HG03025 (cell line): ENCODE measurements around the gene CYTH3.
"Not testable (repeated sequence)": the region's sequence is repeated elsewhere in the genome, so short reads cannot be mapped to it uniquely, and the experiment has no call there.

Experiments
- ATAC-seq: cut with Tn5 transposase; IDR thresholded peaks from one replicate; pipeline ENCODE4 v1.9.1; 2021; ENCODE audit warnings: mild to moderate bottlenecking, moderate library complexity; ENCODE audit not compliant: unreplicated experiment, low FRiP score

Gene CYTH3

DNA sequence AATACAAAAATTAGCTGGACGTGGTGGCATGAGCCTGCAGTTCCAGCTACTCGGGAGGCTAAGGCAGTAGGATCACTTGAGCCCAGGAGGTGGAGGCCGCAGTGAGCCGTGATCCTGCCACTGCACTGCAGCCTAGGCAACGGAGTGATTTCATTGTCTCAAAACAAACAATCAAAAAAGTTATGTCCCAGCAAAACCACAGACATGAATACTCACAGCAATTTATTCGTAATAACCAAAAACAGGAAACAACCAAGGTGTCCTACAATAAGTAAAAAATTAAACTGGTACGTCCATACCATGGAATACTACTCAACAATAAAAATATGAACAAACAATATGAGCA lies 11.6 kb upstream of the CYTH3 start:
- ATAC-seq, result no peak

DNA sequence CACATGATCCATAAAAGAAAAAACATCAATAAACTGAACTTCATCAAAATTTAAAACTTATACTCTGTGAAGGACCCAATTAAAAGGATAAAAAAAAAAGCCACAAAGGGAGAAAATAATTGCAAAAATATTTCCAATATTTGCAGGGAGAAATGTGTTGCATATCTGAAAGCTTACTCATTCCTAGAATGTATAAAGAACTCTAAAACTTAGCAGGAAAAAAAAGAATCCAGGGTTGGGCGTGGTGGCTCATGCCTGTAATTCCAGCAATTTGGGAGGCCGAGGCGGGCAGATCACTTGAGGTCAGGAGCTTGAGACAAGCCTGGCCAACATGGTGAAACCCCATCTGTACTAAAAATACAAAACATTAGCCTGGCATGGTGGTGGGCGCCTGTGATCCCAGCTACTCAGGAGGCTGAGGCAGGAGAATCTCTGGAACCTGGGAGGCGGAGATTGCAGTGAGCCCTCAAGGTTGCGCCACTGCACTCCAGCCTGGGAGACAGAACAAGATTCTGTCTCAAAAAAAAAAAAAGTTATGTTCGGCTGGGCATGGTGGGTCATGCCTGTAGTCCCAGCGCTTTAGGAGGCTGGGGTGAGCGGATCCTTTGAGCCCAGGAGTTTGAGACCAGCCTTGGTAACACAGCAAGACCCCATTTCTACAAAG lies 11.1 kb upstream of the CYTH3 start:
- ATAC-seq, result not testable (repeated sequence)

DNA sequence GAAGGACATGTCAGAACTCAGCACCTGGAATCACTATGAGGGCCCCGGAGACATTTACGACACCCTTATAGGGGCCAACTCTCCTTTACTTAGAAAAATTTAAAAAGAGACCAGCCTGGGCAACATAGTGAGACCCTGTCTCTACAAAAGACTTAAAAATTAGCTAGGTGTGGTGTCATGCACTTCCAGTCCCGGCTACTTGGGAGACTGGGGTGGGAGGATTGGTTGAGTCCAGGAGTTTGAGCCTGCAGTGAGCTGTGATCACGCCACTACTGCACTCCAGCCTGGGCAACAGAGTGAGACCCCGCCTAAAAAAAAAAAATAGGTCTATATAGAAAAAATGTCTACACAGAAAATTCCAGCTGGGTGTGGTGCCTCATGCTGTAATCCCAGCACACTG lies 7.5 kb upstream of the CYTH3 start:
- ATAC-seq, result no peak

DNA sequence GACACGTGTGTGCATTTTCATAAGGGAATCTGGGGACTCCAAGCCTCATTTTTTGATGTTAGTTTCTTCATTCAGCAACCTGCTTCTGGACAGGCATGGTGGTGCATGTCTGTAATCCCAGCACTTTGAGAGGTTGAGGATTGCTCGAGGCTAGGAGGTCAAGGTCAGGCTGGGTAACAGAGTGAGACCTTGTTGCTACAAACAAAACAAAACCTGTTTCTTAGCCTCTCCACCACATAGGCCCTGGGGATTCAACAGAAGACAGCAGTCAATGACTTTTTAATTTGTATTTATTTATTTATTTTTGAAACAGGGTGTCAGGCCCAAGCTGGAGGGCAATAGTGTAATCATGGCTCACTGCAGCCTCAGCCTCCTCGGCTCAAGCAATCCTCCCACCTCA lies 6.9 kb upstream of the CYTH3 start:
- ATAC-seq, result no peak

DNA sequence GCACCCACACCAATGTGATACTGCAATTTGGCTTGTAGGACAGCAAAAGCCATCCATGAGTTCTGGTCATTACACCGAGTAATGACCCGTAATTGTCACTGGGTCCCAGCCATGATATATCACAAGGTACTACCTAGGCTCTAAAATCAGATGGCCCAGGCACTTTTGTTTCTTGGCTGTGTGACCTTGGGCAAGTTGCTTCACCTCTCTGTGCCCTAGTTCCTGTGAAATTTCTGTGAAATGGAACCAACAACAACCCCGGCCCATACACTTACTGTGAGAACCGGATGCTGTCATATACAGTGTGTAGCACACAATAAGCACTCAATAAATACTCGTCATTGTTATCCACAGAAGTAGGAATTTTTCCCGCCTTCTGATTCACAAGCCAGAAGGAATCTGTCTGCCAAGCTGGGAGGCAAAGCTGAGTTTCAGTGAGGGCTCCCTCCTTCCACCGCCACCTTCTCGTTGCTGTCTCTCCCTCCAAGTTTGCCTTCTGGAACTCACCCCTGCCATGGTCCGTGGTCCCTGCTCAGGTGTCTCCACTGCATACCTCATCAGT lies 6.4 kb upstream of the CYTH3 start:
- ATAC-seq, result no peak

DNA sequence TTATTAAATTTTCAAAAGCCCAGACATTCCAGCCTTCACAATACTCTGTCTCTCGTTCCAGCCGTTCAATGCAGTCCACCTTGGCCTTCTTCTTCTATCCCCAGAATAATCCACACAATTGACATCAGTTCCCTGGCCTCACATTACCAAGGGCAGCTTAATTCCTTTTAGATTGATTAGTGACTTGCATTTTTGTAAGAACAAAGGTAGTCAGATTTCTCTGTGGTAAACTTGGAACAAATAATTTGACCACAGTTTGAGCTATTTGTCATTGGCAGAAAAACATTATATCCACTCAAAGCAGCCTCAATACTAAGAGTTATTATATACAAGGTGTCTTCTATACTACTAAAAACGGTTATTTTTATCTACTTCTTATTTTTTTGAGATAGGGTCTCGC lies 5.1 kb upstream of the CYTH3 start:
- no peak for ATAC-seq

DNA sequence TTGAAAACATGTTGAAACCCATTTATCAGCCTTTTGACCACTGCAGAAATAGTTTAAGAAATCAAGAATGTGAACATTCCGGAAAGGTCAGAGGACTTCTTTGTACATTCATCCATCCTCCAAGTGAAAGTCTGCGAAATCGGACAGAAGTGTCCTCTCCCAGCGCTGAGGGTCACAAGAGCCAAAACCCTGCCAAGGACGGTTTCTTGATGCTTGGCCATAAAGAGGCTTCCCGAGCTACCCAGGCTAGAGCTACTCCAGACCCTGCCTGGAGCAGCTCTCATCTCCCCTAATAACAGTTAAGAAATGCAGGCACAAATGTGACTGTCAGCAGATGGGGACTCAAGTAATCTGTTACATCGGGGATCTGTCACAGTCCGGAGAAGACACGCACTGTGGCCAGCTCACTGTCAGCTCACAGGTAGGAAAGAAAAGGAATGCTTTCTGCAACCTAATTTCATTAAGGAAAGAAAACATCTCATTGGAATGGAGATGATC lies 4.5 kb upstream of the CYTH3 start:
- no peak for ATAC-seq

DNA sequence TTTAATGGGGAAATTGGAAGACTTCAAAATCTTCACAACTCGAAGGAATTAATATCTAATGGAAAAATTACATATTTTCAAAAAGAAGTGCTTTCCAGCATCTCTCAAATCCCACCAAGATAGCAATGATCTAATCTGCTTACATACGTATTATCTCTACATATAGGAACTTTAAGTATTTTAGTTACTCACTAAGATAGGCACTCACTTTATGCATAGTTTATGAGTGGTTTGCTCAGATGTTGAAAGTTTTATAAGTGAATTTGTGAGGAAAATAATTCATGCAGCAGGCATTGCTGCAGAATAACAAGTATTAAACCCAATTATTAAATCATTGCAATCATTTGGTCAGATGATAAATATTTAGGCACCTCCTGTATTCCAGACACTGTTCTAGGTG lies 2.3 kb upstream of the CYTH3 start:
- ATAC-seq, result no peak

DNA sequence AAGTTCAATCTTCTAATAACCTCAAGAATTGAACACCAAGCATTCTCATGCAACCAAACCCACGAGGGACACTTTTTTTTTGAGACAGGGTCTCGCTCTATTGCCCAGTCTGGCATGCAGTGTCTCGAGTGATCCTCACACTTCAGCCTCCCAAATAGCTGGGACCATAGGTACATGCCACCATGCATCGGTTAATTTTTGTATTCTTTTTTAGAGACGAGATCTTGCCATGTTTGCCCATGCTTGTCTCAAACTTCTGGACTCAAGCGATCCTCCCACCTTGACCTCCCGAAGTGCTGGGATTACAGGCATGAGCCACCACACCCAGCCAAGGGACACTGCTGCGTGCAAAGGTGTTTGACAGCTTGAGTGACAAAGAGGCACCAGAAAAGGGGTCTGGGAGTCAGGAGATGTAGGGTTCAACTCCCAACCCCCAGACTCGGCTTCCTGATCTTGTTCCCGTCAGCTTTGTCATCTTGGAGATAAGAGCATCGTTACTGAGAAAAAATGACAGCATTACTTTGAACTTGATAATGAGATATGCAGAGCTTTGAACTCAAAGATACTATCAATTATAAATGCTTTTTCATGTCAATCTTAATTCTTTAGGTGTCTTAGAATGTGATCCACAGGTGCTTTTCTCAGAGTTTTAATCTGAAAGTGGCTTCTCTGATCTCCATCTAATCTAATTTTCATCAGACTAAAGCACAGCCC lies 1.6 kb upstream of the CYTH3 start:
- ATAC-seq, result no peak

DNA sequence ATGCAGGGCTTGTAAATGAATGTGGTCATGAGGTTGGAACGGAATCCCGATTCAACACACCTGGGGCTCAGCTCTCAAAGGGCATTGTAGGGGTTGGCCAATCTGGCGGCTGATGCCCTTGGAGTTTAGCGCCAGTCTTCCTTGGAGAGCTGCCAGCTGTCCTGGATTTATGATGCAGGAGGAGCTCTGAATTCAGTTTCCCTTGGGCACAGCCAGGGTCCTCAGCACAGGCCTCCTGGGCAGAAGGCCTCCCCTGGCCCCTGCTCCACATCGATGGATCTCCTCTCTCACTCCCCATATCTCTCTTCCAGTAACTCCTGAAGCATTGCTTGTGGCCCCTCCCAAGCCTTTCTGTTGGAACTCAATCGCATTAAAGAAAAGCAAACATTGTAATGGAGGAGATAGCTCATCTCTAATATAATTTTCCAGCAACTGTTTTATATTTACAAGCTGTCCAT lies 985 bp upstream of the CYTH3 start:
- ATAC-seq, result no peak

DNA sequence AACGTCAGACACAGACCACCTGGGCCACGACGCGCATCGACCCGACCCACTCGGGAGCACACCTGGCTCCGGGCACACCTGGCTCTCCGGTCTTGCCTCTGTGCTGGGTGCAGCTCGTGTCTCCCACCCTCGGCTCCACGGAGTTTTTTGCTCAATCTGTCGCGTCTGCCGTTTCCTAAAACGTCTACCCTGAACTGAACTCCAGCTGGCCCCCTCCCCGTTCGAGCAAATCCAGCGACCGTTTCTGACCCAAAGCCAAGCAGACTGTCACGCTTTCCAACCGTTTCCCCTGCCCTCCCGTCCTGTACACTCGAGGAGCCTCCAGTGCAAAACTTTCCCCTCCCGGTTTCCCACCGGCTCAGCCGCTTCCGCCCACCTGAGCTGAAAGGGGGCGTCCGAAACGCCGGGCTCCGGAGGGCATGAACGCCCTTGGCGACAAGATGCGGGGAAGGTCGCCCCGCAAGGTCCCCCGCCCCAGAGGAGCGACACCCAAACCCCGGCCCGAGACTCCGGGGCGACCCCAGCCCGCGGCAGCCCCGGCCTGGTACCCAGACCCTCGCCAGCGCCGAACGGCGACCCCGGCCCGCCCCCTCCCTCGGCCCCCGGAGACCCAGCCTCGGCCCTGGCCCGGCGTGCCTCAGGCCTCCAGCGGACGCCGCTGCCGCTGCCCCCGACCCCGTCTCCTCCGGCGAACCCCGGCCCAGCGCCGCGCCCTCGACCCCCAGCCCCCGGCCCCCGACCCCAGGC lies 557 bp downstream of the CYTH3 start:
- ATAC-seq, result peak; percentile 26

DNA sequence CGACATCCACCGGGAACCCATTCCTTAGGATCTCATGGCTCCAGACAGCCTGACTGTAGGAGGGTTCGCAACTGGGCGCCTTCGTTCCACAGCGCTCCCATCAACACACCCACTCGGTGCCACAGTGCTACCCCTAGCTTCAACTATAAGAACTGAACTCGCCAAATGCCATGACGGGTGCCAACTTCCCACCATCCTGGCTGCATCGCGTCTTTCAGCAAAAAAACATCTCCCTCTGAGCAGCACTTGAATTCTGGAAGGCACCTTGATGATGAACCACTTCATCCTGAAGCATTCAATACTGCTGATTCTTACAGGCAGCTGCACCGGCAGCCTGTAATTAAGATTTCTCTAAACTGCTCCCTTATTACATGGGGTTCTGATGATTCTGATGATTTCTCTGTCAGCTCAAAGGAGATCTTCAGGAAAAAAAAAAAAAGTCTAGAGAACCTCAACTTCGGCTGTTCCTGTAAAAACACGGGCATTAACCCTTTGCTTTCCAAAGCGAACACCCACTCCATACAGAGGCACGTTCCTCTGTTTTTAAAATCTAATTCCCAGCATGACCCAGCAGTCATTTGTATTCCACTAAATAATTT lies 1.3 kb downstream of the CYTH3 start:
- no peak for ATAC-seq

DNA sequence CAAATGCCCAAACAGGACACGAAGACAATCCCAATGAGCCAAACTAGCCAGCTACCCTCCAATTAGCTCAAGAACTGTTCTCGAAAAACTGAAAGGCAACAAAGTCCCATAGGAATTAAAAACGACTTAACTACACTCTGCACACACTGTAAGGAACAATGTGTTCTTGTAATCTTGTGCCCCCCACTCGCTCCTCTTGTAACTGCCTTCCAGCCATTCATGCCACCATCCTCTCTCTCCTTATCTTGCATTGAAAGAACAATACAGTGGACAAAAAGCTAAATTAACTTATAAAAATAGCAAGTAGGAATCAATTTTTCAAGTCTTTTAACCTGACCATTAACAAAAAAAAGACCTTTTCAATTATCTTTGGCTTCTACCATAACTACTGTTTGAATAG lies 2.9 kb downstream of the CYTH3 start:
- ATAC-seq, result no peak

DNA sequence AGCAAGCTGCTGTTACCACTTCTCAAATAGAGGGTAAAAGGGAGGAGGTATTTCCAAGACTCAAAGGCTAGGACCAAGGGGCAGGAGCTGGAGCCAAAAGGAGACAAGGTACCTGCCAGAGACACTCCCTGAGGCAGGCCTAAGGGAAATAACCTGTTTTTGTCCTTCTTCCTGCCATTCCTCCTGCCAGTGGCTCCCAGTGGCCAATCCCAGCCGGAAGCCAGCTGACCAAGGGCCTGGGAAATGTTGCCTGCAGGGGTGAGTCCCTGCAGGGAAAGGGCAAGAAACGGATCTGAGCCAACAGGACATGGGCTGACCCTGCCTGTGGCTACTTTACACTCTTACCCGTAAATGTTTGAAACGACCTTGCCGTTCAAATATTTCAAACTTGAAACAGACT lies 3.5 kb downstream of the CYTH3 start:
- no peak for ATAC-seq

DNA sequence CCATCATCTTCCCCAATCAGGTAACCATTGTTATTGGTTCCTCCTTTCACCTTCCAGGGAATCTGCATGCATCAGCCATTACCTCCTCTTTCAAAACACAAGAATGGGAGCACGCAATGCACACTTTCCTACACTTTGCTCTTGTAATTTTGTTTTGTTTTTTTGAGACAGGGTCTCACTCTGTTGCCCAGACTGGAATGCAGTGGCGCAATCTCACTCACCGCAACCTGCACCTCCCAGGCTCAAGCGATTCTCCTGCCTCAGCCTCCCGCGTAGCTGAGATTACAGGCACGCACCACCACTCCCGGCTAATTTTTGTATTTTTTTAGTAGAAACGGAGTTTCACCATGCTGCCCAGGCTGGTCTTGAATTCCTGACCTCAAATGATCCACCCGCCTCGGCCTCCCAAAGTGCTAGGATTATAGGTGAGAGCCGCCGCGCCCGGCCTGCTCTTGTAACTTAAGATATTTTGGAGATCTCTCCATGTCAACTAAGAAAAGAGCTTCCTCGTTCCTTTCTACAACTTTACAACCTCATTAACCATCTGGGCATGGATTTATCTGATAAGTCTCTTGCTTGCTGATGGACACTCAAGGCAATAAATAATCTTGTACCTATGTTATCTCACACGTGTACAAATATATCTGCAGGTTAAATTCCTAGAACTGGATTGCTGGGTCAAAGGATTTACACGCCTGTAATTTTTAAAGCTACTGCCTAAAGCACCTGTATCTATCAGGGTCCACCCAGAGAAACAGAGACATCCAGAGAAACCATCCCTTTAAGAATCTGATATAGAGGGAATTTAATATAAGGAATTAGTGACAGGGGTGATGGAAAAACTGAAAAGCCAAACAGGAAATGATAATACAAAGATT lies 4.2 kb downstream of the CYTH3 start:
- ATAC-seq, result no peak

DNA sequence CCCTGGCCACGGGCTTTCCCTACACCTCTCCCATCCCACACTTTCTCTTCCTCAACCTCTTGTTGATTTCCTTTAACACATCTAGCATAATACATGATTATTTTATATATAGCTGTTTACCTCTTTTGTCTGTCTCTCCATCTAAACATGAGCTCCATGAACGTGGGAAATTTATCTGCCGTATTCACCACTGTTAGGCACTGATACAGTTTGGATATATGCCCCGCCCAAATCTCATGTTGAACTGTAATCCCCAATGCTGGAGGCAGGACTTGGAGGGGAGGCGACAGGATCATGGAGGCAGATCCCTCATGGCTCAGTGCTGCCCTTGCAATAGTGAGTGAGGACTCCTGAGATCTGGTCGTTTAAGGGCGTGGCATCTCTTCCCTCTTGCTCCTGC lies 5.7 kb downstream of the CYTH3 start:
- no peak for ATAC-seq

DNA sequence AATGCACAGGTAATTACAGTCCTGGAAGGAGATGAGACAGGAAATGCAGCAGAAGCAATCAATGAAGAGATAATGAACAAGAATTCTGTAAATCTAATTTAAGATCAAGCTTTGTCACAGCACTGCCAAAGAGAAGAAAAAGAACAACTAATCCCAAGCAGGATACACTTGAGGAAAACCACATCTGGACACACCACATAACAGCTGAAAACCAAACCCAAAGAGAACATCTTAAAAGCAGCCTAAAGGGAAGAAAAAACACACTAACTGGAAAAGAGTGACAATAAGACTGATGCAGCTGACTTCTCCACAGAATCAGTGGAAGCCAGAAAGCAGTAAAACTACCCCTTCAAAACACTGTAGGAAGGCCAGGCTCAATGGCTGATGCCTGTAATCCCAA lies 10.2 kb downstream of the CYTH3 start:
- ATAC-seq, result no peak

DNA sequence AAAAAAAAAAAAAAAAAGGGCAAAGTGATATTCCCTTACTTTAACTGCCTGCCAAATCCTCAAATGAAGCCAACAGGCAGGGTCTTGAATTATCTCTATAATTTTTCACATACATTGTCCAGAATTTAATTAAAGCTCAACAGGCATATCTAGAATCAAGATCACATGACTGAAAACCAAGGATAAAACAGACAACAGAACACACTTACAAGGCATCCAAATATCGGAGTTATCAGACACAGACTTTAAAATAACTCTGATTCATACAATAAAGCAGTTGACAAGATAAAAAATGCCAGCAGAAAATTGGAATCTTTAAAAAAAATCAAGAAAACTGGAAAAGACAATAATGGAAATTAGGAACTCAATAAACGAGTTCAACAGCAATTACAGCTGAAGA lies 10.7 kb downstream of the CYTH3 start:
- no peak for ATAC-seq

DNA sequence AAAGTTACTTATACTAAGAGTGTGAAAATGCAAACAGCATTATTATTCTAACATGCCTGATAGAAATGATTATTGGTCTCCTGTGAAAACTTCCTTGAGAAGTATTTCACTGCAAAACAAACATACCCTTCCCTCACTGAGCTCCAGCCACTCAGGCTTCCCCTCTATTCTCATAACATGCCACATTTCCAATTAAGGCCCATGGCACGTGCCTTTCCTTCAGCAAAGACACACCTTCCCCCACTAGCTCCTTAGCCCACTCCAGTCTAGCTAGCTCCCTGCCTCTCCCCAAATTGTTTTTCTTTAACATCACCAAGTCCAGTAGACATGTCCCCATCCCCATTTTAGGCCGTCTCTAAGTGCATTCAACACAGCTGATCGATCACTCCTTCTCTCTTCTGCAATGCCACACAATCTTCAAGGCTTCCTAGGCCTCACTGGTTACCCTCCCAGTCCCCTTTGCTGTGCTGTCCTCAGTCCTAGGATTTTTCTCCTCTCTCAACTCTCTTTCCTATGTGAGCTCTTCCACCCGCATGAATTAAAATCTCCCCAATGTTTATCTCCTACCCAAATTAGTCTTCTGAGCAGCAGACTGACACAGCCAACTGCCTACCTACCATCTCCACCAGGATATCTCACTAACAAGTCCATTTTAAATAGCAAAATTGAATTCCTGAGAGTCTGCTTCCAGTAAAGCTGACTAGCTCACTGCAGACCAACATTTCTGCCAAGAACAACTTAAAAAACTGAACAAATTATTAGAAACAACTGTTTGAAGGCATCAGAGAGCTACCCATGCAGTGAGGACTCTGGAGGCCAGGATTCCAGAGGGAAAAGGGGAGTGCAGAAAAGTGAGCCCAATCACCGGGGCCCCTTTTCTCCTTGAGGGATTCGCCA lies 11.9 kb downstream of the CYTH3 start:
- ATAC-seq, result no peak
